Vagina (tissue), 2 donors: ENCODE results near the gene GZF1.

Experiments
- CTCF ChIP-seq, 3 experiments: fragments of 450-650 bp in 2 of 3; fragments of 200-600 bp in 1 of 3; sonication (generic) in 1 of 3; IDR thresholded peaks; one replicate each; pipeline ENCODE4 v1.5.1; 2017 to 2019; ENCODE audit warnings: antibody characterized with exemption in 3 of 3, mild to moderate bottlenecking in 2 of 3, moderate library complexity in 2 of 3
- POLR2A ChIP-seq, 2 donors: fragments of 450-650 bp; IDR thresholded peaks; one replicate each; pipeline ENCODE4 v1.6.1; 2017; ENCODE audit warnings: antibody characterized with exemption in 2 of 2, mild to moderate bottlenecking in 2 of 2, moderate library complexity in 2 of 2
- POLR2AphosphoS5 ChIP-seq, 2 donors: sonication (generic); formaldehyde crosslinking; IDR thresholded peaks; one replicate each; pipeline ENCODE4 v1.9.0; 2017; ENCODE audit warnings: antibody characterized with exemption in 2 of 2, mild to moderate bottlenecking in 2 of 2, low read depth in 1 of 2; ENCODE audit not compliant: insufficient read depth in 1 of 2

- no peak for TF ChIP-seq POLR2AphosphoS5 (IDR thresholded peaks at IDR 0.05; ENCODE audit: insufficient read depth in 1 of 2, low read depth in 1 of 2)
- TF ChIP-seq CTCF (IDR thresholded peaks at IDR 0.05) = no peak
- TF ChIP-seq POLR2A (IDR thresholded peaks at IDR 0.05) = no peak
Observed at GRCh38 chr20:23367770-23368169, 5.8 kb downstream of the GZF1 start.
